ENCODE results near the gene EPN1.

The EPN1 gene

DNA sequence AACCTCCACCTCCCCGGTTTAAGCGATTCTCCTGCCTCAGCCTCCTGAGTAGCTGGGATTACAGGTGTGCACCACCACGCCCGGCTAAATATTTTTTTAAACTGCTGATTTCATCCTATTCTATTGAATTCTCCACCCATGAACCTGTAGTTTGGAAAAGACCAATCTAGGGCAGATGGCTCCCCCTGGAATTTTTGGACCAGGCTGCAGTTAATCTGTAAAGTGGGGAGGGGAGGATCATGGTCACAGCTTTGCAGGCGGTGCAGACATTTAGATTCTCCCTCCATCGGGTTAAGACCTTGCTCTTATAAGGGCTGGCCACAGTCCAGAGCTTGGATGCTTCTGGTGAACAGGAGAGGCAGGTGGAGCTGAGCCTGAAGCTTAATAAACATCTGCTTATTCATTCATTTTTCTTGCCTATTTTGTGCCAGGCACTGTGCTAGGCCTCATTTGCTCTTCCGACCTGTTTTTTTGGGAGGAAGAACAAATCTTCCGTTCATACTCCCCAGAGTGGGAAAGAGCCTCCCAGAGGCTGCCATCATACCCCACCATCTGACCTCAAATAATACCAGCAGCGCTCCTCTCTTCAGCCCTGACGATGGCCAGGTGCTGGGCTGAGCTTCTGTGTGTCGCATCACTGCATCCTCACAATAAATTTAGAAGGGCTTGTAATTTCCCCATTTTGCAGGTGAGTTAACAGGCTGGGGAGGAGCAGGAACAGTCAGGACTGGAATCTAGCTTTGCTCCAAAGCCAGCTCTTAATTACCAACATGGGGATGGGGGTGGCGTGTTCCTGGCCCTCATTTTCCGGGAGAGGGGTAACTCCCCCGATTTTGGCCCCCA is 27.9 kb upstream of the EPN1 start:
- no peak for TF ChIP-seq NFIC (IDR thresholded peaks at IDR 0.05)
- no peak for TF ChIP-seq CEBPB (IDR thresholded peaks at IDR 0.05)
- TF ChIP-seq REST (IDR thresholded peaks at IDR 0.05; ENCODE audit: low read depth) = no peak
- TF ChIP-seq ZBTB7A (IDR thresholded peaks at IDR 0.05; ENCODE audit: low read depth) = no peak
- TF ChIP-seq RAD21 (IDR thresholded peaks at IDR 0.05; ENCODE audit: low read depth) = no peak
- TF ChIP-seq TEAD4 (IDR thresholded peaks at IDR 0.05) = no peak
- TF ChIP-seq TAF1 (IDR thresholded peaks at IDR 0.05; ENCODE audit: low read depth) = no peak
- no peak for TF ChIP-seq MAX (IDR thresholded peaks at IDR 0.05)
- TF ChIP-seq TCF12 (IDR thresholded peaks at IDR 0.05; ENCODE audit: low read depth) = no peak
- TF ChIP-seq CREB1 (IDR thresholded peaks at IDR 0.05; ENCODE audit: low read depth) = no peak
- TF ChIP-seq EP300 (IDR thresholded peaks at IDR 0.05; ENCODE audit: borderline replicate concordance) = no peak
- TF ChIP-seq FOXM1 (IDR thresholded peaks at IDR 0.05; ENCODE audit: borderline replicate concordance, low read depth) = no peak
- TF ChIP-seq YY1 (IDR thresholded peaks at IDR 0.05; ENCODE audit: low read depth) = no peak
- TF ChIP-seq, protein P1, sequence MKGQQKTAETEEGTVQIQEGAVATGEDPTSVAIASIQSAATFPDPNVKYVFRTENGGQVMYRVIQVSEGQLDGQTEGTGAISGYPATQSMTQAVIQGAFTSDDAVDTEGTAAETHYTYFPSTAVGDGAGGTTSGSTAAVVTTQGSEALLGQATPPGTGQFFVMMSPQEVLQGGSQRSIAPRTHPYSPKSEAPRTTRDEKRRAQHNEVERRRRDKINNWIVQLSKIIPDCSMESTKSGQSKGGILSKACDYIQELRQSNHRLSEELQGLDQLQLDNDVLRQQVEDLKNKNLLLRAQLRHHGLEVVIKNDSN (IDR thresholded peaks at IDR 0.05) = no peak
- TF ChIP-seq EGR1 (IDR thresholded peaks at IDR 0.05) = no peak

DNA sequence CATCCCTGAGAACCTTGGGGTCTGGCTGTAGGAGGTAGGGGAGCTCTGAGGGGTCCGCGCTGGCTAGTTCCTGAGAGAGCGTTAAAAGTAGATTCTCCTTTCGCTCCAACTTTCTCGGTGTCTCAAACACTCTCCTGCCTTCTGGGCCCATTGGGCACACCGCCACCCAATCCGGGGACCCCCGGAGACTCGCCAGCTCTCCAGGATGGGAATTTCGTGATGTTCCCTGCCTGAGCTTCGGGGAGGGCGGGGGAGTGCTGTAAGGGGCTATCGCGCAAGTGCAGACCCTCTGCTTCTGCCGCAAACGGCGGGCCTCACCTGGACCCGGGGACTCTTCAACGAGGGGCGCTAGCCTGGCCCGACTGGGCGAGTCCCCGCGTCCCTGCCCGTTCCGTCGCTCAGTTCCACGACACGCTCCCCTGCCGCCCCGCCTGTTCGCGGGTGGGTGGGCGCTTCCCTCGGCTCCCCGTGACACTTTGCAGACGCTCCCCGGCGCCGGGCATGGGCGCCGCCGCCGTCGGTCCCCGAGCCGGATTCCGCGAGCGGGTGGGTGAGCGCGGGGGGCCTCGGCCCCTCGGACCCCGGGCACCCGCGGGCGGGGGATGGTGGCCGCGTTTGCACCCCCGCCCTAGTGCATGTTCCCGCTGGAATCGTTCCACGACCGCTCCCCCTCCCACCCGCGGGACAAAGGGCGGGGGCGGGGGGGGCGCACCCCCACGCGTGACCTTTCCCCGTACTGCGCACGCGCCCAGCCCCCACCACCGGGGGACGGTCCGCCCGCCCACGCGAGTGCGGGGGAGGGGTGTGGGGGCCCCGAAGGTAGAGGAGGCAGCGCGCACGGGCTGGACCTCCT is 27.1 kb upstream of the EPN1 start, which contains the start of gene CCDC106:
Gene CCDC106 (plus strand): TSS at position 481 of the 853 bp plus-strand sequence. CDS start 835 bp downstream, outside the sequence.
- peak; percentile 4; the same call in 1 of the 2 replicates for TF ChIP-seq TEAD4 (IDR thresholded peaks at IDR 0.05)
- TF ChIP-seq EGR1 (IDR thresholded peaks at IDR 0.05) = peak; percentile 94
- TF ChIP-seq RAD21 (IDR thresholded peaks at IDR 0.05; ENCODE audit: low read depth) = no peak
- TF ChIP-seq TAF1 (IDR thresholded peaks at IDR 0.05; ENCODE audit: low read depth) = peak; percentile 42; the same call in 1 of the 2 replicates
- 0 out of 2 replicates have a peak, but pooled peaks have one; percentile 23 for TF ChIP-seq MAX (IDR thresholded peaks at IDR 0.05)
- TF ChIP-seq ZBTB7A (IDR thresholded peaks at IDR 0.05; ENCODE audit: low read depth) = peak; percentile 79
- TF ChIP-seq, protein P1 (IDR thresholded peaks at IDR 0.05) = no peak
- TF ChIP-seq YY1 (IDR thresholded peaks at IDR 0.05; ENCODE audit: low read depth) = peak; percentile 59; the same call in 1 of the 2 replicates
- TF ChIP-seq TCF12 (IDR thresholded peaks at IDR 0.05; ENCODE audit: low read depth) = 0 out of 2 replicates have a peak, but pooled peaks have one; percentile 0

DNA sequence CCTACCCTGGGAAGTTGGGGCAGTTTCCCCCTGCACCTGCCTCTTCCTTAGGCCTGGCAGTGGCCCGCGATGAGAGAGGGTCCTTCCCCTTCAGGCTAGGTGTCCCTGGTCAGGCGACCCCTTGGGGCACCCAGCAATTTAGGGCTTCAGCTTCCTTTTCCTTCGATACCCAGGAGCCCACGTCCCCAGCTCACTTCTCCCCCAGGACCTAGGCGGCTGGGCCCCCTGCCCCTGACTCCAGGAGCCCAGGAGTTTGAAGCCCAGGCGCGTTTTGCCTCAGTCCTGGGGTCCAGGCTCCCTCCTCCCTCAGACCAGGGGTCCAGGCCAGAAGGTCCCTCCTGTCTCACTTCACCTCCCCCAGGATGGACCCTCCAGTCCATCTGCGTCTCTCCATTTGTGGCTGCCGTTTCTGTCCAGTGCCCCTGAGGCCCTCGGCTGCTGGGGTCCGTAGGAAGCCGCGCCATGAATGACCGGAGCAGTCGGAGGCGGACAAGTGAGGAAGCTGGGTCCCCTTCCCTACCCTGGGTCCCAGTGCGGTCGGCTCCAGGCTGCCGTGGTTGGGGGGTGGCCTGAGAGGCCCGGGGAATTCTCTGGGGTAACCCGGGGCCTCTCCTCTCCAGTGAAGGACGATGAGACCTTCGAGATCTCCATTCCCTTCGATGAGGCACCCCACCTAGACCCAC is 26.3 kb upstream of the EPN1 start:
- TF ChIP-seq EGR1 (IDR thresholded peaks at IDR 0.05) (no peak; the same call in 1 of the 2 replicates), TAF1 (IDR thresholded peaks at IDR 0.05; ENCODE audit: low read depth) (no peak), TCF12 (IDR thresholded peaks at IDR 0.05; ENCODE audit: low read depth) (no peak), MAX (IDR thresholded peaks at IDR 0.05) (no peak), FOXM1 (IDR thresholded peaks at IDR 0.05; ENCODE audit: borderline replicate concordance, low read depth) (no peak), EP300 (IDR thresholded peaks at IDR 0.05; ENCODE audit: borderline replicate concordance) (no peak), YY1 (IDR thresholded peaks at IDR 0.05; ENCODE audit: low read depth) (no peak), RAD21 (IDR thresholded peaks at IDR 0.05; ENCODE audit: low read depth) (no peak)
- TF ChIP-seq, protein P1 (IDR thresholded peaks at IDR 0.05) = no peak

GRCh38 chr19:55649268-55650125 is 25.5 kb upstream of the EPN1 start:
- TF ChIP-seq YY1 (IDR thresholded peaks at IDR 0.05; ENCODE audit: low read depth) (no peak), TEAD4 (IDR thresholded peaks at IDR 0.05) (no peak), REST (IDR thresholded peaks at IDR 0.05; ENCODE audit: low read depth) (no peak), ZBTB7A (IDR thresholded peaks at IDR 0.05; ENCODE audit: low read depth) (no peak), RAD21 (IDR thresholded peaks at IDR 0.05; ENCODE audit: low read depth) (no peak), NFIC (IDR thresholded peaks at IDR 0.05) (no peak), EP300 (IDR thresholded peaks at IDR 0.05; ENCODE audit: borderline replicate concordance) (no peak), TAF1 (IDR thresholded peaks at IDR 0.05; ENCODE audit: low read depth) (no peak), TCF12 (IDR thresholded peaks at IDR 0.05; ENCODE audit: low read depth) (no peak), FOXM1 (IDR thresholded peaks at IDR 0.05; ENCODE audit: borderline replicate concordance, low read depth) (no peak), MAX (IDR thresholded peaks at IDR 0.05) (no peak)

All from Ishikawa (cell line).